Body of pancreas (tissue), 4 donors: Measurements from ENCODE around the gene TMEM270.

ENCODE experiments used
- POLR2A ChIP-seq, 3 donors: fragments of 450-650 bp; IDR thresholded peaks; one replicate each; pipeline ENCODE4 v1.6.1; 2016; ENCODE audit warnings: antibody characterized with exemption in 3 of 3, mild to moderate bottlenecking in 2 of 3
- TF ChIP-seq, protein P1 (sequence below), 7 experiments: fragments of 450-650 bp in 4 of 7; fragments of 200-600 bp in 3 of 7; sonication (generic) in 3 of 7; IDR thresholded peaks; one replicate each; pipeline ENCODE4 v1.5.1; 2016 to 2019; ENCODE audit warnings: antibody characterized with exemption in 7 of 7

DNA sequence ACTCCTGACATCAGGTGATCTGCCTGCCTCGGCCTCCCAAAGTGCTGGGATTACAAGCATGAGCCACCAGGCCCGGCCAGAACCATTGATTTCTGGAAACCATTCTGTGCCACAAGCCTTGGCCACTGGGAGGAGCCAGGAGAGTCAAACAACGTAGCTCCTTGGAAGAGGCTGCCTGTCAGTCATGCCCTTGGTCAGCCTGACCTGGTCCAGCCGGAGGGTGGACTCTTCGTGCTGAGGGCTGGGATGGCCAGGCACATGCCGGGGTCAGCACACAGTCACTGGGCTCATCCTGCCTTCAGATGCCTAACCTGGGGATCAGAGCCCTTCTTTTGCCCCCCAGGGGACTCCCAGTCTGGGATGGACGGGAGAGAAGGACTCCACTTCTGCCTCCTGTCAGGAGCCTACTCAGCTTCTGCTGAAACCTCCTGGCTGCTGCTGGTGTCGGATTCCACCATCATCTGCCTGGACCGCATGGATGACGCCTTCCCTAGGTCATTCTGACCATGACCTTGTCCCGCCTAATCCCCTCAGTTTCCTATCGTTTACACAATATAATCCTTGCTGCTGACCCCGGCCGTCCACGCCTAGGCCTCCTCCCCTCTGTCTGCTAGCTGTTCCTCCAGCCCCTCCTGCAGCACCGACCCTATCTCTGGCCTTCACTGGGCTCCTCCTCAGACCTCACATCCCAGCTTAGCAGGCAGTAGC is 30.4 kb downstream of the TMEM270 start:
- TF ChIP-seq, protein P1, sequence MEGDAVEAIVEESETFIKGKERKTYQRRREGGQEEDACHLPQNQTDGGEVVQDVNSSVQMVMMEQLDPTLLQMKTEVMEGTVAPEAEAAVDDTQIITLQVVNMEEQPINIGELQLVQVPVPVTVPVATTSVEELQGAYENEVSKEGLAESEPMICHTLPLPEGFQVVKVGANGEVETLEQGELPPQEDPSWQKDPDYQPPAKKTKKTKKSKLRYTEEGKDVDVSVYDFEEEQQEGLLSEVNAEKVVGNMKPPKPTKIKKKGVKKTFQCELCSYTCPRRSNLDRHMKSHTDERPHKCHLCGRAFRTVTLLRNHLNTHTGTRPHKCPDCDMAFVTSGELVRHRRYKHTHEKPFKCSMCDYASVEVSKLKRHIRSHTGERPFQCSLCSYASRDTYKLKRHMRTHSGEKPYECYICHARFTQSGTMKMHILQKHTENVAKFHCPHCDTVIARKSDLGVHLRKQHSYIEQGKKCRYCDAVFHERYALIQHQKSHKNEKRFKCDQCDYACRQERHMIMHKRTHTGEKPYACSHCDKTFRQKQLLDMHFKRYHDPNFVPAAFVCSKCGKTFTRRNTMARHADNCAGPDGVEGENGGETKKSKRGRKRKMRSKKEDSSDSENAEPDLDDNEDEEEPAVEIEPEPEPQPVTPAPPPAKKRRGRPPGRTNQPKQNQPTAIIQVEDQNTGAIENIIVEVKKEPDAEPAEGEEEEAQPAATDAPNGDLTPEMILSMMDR (IDR thresholded peaks at IDR 0.05) = no peak
- no peak for TF ChIP-seq POLR2A (IDR thresholded peaks at IDR 0.05)
